ENCODE results near the gene ZNF606. TPM values are rescaled to one million over a fixed set of nuclear protein-coding genes. Genes with fewer than 3 reads are reported as not detected.

The ZNF606 gene
- total RNA-seq, 4 donors from 2014 or later, result 7.6 to 23.3 (median 15.5) TPM

- DNase-seq (ENCODE audit: extremely low spot score), result no peak
- Histone ChIP-seq H3K4me3 (no peak overlapping the region), H3K27ac (replicated peaks in 1 of 4) (no peak overlapping the region), H3K4me1 (peaks cover 15 to 37% (median 25%) of the 10 kb centered on the region in 4 donors), H3K36me3 (peaks cover 13 to 36% (median 35%) of the 10 kb centered on the region in 4 donors), H3K9me3 (peaks cover 0 to 90% (median 76%) of the 10 kb centered on the region in 4 donors), H3K27me3 (no peaks in the 10 kb centered on the region)
- WGBS, result 100% methylated on average over 1 of the region's 1 CpG
- TF ChIP-seq EP300 (IDR thresholded peaks at IDR 0.05) (no peak), POLR2A (IDR thresholded peaks at IDR 0.05; ENCODE audit: low read depth) (no peak), CTCF (IDR thresholded peaks at IDR 0.05) (no peak)
- intact Hi-C loops (cut with DNase I), result no loop called here
These were observed 4.7 kb upstream of the ZNF606 start for GRCh38 chr19:58007285-58007684.

- 18% methylated on average over 26 of the region's 31 CpGs for WGBS
- no peaks in the 10 kb centered on the region for H3K27me3 ChIP-seq
- H3K4me3 ChIP-seq, result peak overlapping the region; percentile 87 to 97 (median 96)
- H3K27ac ChIP-seq (replicated peaks in 1 of 4), result peak overlapping the region; percentile 91 to 96 (median 94)
- no peak for TF ChIP-seq POLR2AphosphoS5 (IDR thresholded peaks at IDR 0.05)
- no peak for TF ChIP-seq CTCF (IDR thresholded peaks at IDR 0.05)
- TF ChIP-seq POLR2A (IDR thresholded peaks at IDR 0.05; ENCODE audit: low read depth), result no peak
- TF ChIP-seq EP300 (IDR thresholded peaks at IDR 0.05), result no peak
- H3K9me3 ChIP-seq, result peaks cover 0 to 83% (median 56%) of the 10 kb centered on the region in 4 donors
- intact Hi-C loops (cut with DNase I), result loop anchor here (5.0 kb wide), 1 partner anchor 66 kb away; the partner anchor contains the start of gene ZNF418
- no peak for DNase-seq (ENCODE audit: extremely low spot score)
- peaks cover 25 to 36% (median 26%) of the 10 kb centered on the region in 4 donors for H3K4me1 ChIP-seq
- peaks cover 37 to 61% (median 59%) of the 10 kb centered on the region in 4 donors for H3K36me3 ChIP-seq
These were observed 681 bp upstream of the ZNF606 start for GRCh38 chr19:58003174-58003828.

- intact Hi-C loops (cut with DNase I), result loop anchor here (5.0 kb wide), 1 partner anchor 65 kb away; the partner anchor contains the start of gene ZNF418
- H3K27ac ChIP-seq (replicated peaks in 1 of 4), result peak overlapping the region; percentile 91 to 96 (median 94)
- WGBS, result 13% methylated on average over 13 of the region's 23 CpGs
- peak overlapping the region; percentile 87 to 97 (median 96) for H3K4me3 ChIP-seq
- peaks cover 51 to 69% (median 67%) of the 10 kb centered on the region in 4 donors for H3K36me3 ChIP-seq
- H3K27me3 ChIP-seq, result no peaks in the 10 kb centered on the region
- DNase-seq (ENCODE audit: extremely low spot score), result no peak
- TF ChIP-seq CTCF (IDR thresholded peaks at IDR 0.05) (no peak), EP300 (IDR thresholded peaks at IDR 0.05) (no peak), POLR2AphosphoS5 (IDR thresholded peaks at IDR 0.05) (no peak), POLR2A (IDR thresholded peaks at IDR 0.05; ENCODE audit: low read depth) (no peak)
- peaks cover 0 to 83% (median 46%) of the 10 kb centered on the region in 4 donors for H3K9me3 ChIP-seq
- peaks cover 25 to 36% (median 26%) of the 10 kb centered on the region in 4 donors for H3K4me1 ChIP-seq
These were observed 688 bp downstream of the ZNF606 start for GRCh38 chr19:58001895-58002369.

- H3K36me3 ChIP-seq, result peaks cover 48 to 68% (median 67%) of the 10 kb centered on the region in 4 donors
- no peak for DNase-seq (ENCODE audit: extremely low spot score)
- peaks cover 25 to 36% (median 26%) of the 10 kb centered on the region in 4 donors for H3K4me1 ChIP-seq
- 97% methylated on average over 4 of the region's 4 CpGs for WGBS
- peaks cover 0 to 82% (median 43%) of the 10 kb centered on the region in 4 donors for H3K9me3 ChIP-seq
- no peak for TF ChIP-seq POLR2AphosphoS5 (IDR thresholded peaks at IDR 0.05)
- no peak for TF ChIP-seq POLR2A (IDR thresholded peaks at IDR 0.05; ENCODE audit: low read depth)
- no peak for TF ChIP-seq CTCF (IDR thresholded peaks at IDR 0.05)
- TF ChIP-seq EP300 (IDR thresholded peaks at IDR 0.05), result no peak
- intact Hi-C loops (cut with DNase I), result loop anchor here (5.0 kb wide), 1 partner anchor 63 kb away; the partner anchor contains the start of gene ZNF418
- no peak overlapping the region for H3K27ac ChIP-seq (replicated peaks in 1 of 4)
- H3K27me3 ChIP-seq, result no peaks in the 10 kb centered on the region
- H3K4me3 ChIP-seq, result no peak overlapping the region
These were observed 1.9 kb downstream of the ZNF606 start for GRCh38 chr19:58000677-58001076.

Data from esophagus muscularis mucosa (tissue), 4 donors.